ENCODE data around the gene KIAA0513.

DNA sequence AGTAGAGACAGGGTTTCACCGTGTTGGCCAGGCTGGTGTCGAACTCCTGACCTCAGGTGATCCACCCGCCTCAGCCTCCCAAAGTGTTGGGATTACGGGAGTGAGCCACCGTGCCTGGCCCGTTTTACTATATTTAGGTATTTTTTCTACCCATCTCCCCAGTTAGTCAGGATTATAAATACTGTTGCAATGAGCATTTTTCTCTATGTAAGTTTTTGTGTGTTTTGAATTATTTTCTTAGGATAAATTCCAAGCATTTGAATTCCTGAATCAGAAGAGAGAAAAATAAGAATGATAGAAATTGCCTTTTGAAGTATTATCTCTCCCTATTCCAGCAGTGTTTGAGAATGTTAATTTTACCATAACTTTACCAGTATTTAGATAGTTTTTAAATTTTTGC lies 36.6 kb downstream of the KIAA0513 start:
- no peak for TF ChIP-seq CTCF (IDR thresholded peaks at IDR 0.05; ENCODE audit: low read length)
- TF ChIP-seq EZH2 (IDR thresholded peaks at IDR 0.05; ENCODE audit: borderline replicate concordance, low read length): no peak

Measured in OCI-LY1 (cell line).